ENCODE data around the gene CDHR2.
A peak's percentile ranks its signal among the peaks of the same experiment; 100 is the strongest.

CDHR2 gene

DNA sequence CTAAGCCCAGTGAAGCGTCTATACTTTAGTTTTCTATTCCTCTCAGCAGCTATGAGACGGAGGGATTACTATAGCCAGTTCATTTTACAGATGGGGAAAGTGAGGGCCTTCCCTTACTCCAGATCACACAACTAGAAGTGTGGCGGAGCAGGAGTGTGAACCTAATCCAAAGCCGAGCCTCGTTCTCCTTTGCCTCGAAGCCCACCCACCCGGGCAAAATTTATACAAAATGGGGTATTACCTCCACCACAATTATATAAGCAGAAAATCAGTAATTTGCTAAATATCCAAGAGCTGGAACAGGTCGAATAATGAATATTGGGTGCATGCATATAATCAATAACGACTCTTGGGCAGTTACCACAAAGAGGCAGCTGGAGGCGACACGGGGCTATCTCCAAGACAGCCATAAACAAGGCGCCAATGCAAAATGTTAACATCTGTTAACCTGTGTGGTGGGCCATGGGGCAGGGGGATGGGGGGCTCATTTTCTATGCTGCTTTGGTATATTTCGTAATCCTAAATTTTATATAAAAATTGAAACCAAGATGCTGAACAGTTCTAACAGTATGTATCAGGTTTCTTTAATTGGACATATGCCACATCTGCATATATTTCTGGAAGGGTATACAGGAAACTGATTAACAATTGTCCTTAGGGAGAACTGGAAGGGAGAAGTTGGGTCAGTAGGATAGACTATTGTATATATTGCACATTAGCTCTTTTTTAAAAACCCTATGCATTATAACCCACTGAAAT is 10.7 kb upstream of the CDHR2 start:
- H3K27ac ChIP-seq (replicated peaks), result peak overlapping the region; percentile 99

GRCh38 chr5:176538989-176539384 is 10.2 kb upstream of the CDHR2 start:
- H3K4me3 ChIP-seq (replicated peaks; ENCODE audit: insufficient read depth, low read length), result no peak overlapping the region
- DNase-seq (ENCODE audit: low read depth in 1 of 2, low spot score in 1 of 2), result no peak

More for the DNA sequence above, 10.7 kb upstream of the CDHR2 start:
- DNase-seq (ENCODE audit: low read depth in 1 of 2, low spot score in 1 of 2), result no peak
- H3K27me3 ChIP-seq (ENCODE audit: insufficient read depth, poor library complexity, severe bottlenecking), result no peaks in the 10 kb centered on the region
- H3K4me3 ChIP-seq (replicated peaks; ENCODE audit: insufficient read depth, low read length), result peak overlapping the region; percentile 26
- TF ChIP-seq CTCF (IDR thresholded peaks at IDR 0.05; ENCODE audit: insufficient read depth, low read length), result no peak
- TF ChIP-seq, protein P1, sequence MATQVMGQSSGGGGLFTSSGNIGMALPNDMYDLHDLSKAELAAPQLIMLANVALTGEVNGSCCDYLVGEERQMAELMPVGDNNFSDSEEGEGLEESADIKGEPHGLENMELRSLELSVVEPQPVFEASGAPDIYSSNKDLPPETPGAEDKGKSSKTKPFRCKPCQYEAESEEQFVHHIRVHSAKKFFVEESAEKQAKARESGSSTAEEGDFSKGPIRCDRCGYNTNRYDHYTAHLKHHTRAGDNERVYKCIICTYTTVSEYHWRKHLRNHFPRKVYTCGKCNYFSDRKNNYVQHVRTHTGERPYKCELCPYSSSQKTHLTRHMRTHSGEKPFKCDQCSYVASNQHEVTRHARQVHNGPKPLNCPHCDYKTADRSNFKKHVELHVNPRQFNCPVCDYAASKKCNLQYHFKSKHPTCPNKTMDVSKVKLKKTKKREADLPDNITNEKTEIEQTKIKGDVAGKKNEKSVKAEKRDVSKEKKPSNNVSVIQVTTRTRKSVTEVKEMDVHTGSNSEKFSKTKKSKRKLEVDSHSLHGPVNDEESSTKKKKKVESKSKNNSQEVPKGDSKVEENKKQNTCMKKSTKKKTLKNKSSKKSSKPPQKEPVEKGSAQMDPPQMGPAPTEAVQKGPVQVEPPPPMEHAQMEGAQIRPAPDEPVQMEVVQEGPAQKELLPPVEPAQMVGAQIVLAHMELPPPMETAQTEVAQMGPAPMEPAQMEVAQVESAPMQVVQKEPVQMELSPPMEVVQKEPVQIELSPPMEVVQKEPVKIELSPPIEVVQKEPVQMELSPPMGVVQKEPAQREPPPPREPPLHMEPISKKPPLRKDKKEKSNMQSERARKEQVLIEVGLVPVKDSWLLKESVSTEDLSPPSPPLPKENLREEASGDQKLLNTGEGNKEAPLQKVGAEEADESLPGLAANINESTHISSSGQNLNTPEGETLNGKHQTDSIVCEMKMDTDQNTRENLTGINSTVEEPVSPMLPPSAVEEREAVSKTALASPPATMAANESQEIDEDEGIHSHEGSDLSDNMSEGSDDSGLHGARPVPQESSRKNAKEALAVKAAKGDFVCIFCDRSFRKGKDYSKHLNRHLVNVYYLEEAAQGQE (IDR thresholded peaks at IDR 0.05; ENCODE audit: insufficient replicate concordance, low read depth), result no peak
- TF ChIP-seq SPI1 (IDR thresholded peaks at IDR 0.05; ENCODE audit: borderline replicate concordance, low read depth), result no peak
- no peak for TF ChIP-seq POLR2AphosphoS5 (IDR thresholded peaks at IDR 0.05; ENCODE audit: low read depth)
- TF ChIP-seq GABPA (IDR thresholded peaks at IDR 0.05; ENCODE audit: low read depth), result no peak

DNA sequence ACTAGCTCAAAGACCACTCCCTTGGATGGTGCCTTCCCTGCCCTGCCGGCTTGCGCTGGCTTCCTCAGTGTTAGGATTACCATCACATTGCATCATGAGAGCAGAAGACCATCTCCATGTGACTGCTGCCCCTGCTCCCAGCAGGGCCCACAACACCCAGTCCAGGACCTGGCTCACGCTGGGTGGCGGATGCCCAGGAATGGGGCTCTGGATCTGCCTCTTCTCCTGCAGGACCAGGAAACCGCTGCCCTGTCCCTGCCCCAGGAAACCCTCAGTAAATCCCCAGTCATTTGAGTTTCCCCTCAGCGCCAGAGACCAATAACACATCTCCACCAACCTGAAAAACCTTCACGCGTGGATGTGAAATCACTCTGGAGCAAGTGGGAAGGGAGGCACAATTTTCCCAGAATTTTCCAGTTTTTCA is 8.7 kb upstream of the CDHR2 start:
- H3K4me3 ChIP-seq (replicated peaks; ENCODE audit: insufficient read depth, low read length), result no peak overlapping the region
- TF ChIP-seq GABPA (IDR thresholded peaks at IDR 0.05; ENCODE audit: low read depth) (no peak), SPI1 (IDR thresholded peaks at IDR 0.05; ENCODE audit: borderline replicate concordance, low read depth) (no peak), CTCF (IDR thresholded peaks at IDR 0.05; ENCODE audit: insufficient read depth, low read length) (no peak), POLR2AphosphoS5 (IDR thresholded peaks at IDR 0.05; ENCODE audit: low read depth) (no peak)
- TF ChIP-seq, protein P1 (IDR thresholded peaks at IDR 0.05; ENCODE audit: insufficient replicate concordance, low read depth), result no peak
- peak overlapping the region; percentile 91 for H3K27ac ChIP-seq (replicated peaks)
- DNase-seq (ENCODE audit: low read depth in 1 of 2, low spot score in 1 of 2), result no peak
- no peaks in the 10 kb centered on the region for H3K27me3 ChIP-seq (ENCODE audit: insufficient read depth, poor library complexity, severe bottlenecking)

More at GRCh38 chr5:176538989-176539384, 10.2 kb upstream of the CDHR2 start:
- Histone ChIP-seq H3K27ac (replicated peaks) (no peak overlapping the region; the same call in 1 of the 2 replicates), H3K27me3 (ENCODE audit: insufficient read depth, poor library complexity, severe bottlenecking) (no peaks in the 10 kb centered on the region)
- TF ChIP-seq CTCF (IDR thresholded peaks at IDR 0.05; ENCODE audit: insufficient read depth, low read length) (no peak), POLR2AphosphoS5 (IDR thresholded peaks at IDR 0.05; ENCODE audit: low read depth) (no peak), SPI1 (IDR thresholded peaks at IDR 0.05; ENCODE audit: borderline replicate concordance, low read depth) (no peak), GABPA (IDR thresholded peaks at IDR 0.05; ENCODE audit: low read depth) (no peak)
- TF ChIP-seq, protein P1 (IDR thresholded peaks at IDR 0.05; ENCODE audit: insufficient replicate concordance, low read depth), result no peak
